ENCODE measurements around the gene STON2.
"Not testable (repeated sequence)": the region's sequence is repeated elsewhere in the genome, so short reads cannot be mapped to it uniquely, and the experiment has no call there.

STON2 gene

GRCh38 chr14:81234278-81234677, 165.8 kb downstream of the STON2 start:
- no peaks in the 10 kb centered on the region for H3K36me3 Mint-ChIP-seq
- ATAC-seq (no peak), DNase-seq (ENCODE audit: low spot score in 2 of 2) (no peak)
- no peaks in the 10 kb centered on the region for H3K9me3 Mint-ChIP-seq
- no peak overlapping the region for H3K27ac Mint-ChIP-seq
- peaks cover 6% of the 10 kb centered on the region for H3K4me1 Mint-ChIP-seq
- H3K4me3 Mint-ChIP-seq: no peak overlapping the region

DNA sequence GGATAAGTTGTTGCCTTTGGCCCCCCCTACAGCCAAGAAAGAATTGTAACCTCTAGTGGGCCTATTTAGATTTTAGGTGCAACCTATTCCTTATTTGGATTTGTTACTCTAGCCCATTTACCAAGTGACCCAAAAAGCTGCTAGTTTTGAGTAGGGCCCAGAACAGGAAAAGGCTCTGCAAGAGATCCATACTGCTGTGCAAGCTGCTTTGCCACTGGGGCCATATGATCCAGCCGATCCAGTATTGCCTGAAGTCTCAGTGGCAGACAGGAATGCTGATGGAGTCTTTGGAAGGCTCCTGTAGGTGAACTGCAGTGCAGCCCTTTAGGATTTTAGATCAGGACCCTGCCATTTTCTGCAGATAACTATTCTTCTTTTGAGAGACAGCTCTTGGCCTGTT, 166.5 kb downstream of the STON2 start:
- Mint-ChIP-seq H3K36me3 (no peaks in the 10 kb centered on the region), H3K9me3 (no peaks in the 10 kb centered on the region), H3K4me3 (no peak overlapping the region), H3K4me1 (peaks cover 6% of the 10 kb centered on the region), H3K27ac (no peak overlapping the region)
- no peak for ATAC-seq
- DNase-seq (ENCODE audit: low spot score in 2 of 2): no peak

DNA sequence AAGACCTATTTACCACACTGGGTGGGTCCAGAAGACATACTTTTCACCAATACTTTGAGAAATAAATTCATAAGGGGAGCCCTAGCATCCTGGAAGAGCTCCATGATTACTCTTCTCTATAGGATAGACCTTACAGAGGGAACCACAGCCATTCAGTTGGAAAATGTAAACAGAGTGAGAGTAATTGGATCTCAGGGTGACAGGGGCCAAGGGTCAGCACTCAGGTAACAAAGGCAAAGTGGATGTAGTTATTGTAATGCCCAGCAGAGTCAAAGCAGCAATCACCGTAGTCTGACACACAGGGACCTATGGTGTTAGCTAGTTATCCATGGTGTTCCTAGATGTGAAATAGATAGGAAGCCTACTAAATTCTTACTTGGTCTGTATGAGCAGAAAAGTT, 168.6 kb downstream of the STON2 start:
- ATAC-seq: no peak
- DNase-seq (ENCODE audit: low spot score in 2 of 2): no peak
- Mint-ChIP-seq H3K9me3 (no peaks in the 10 kb centered on the region), H3K4me3 (no peak overlapping the region), H3K4me1 (peaks cover 6% of the 10 kb centered on the region), H3K36me3 (no peaks in the 10 kb centered on the region), H3K27ac (no peak overlapping the region)

DNA sequence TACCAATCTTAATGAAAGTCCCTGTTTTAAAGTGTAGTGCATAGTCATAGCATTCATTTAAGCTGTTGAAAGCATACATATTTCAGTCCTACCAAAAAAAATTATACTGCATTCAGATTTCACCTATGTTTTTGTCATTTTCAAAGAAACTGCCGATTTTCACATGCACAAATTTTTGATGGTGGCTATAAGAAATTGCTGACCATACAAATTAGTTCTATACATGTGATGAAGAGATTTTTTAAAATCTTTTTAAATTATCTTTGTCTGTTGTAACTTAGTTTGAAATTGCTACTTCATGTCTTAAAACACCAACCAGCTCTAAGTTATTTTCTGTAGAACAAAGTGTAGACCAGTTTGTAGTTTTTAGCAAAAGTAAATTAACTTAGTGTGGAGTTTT, 175.9 kb downstream of the STON2 start:
- ATAC-seq (no peak), DNase-seq (ENCODE audit: low spot score in 2 of 2) (no peak)
- Mint-ChIP-seq H3K4me3 (no peak overlapping the region), H3K9me3 (no peaks in the 10 kb centered on the region), H3K27ac (no peak overlapping the region), H3K4me1 (peaks cover 4% of the 10 kb centered on the region), H3K36me3 (peaks cover 24% of the 10 kb centered on the region)

- DNase-seq (ENCODE audit: low spot score in 2 of 2); H3K4me1 Mint-ChIP-seq; ATAC-seq; H3K4me3 Mint-ChIP-seq; H3K9me3 Mint-ChIP-seq; H3K27ac Mint-ChIP-seq: not testable (repeated sequence)
- peaks cover 27% of the 10 kb centered on the region for H3K36me3 Mint-ChIP-seq
Observed at GRCh38 chr14:81223788-81224187, 176.3 kb downstream of the STON2 start.

DNA sequence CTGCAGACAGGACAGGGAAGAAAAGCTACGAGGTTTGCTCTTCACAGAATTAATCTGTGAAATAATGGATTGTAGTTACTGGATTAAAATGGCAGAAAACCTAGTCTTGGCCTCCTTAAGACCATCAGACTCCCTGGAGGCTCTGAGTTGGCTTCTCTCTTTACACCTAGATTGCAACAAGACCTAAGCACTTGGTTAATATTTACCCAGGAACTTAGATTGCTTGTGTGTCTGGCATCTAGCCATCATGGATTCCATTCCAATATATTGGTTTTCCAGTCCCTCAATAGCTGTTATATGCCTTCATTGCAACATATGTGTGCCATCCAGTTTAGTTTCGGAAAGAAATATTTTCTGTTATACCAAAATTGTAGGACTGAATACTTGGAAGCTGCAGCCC, 177.4 kb downstream of the STON2 start:
- H3K4me1 Mint-ChIP-seq: peaks cover 9% of the 10 kb centered on the region
- H3K9me3 Mint-ChIP-seq: no peaks in the 10 kb centered on the region
- H3K27ac Mint-ChIP-seq: no peak overlapping the region
- H3K4me3 Mint-ChIP-seq: no peak overlapping the region
- ATAC-seq (no peak), DNase-seq (ENCODE audit: low spot score in 2 of 2) (no peak)
- H3K36me3 Mint-ChIP-seq: peaks cover 32% of the 10 kb centered on the region

DNA sequence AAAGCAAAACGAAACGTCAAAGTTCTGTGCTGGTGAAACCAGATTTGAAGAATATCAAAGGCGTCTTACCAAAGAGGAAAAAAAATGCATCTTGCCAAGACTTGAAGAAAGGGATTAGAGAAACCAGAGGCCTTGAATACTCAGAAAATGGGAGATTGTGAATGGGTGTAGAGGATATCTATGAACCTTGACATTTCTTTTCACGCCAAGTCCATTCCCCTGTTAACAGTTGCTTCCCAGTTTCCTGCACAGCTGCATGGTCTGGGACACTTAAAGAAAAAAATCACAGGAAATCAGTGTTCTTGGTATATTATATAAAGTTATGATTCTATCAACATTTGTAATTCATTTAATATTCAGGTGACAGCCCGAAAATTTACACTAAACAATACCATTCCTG, 178.0 kb downstream of the STON2 start:
- Mint-ChIP-seq H3K4me1 (peaks cover 15% of the 10 kb centered on the region), H3K4me3 (peak overlapping the region; percentile 95), H3K36me3 (peaks cover 38% of the 10 kb centered on the region), H3K27ac (peak overlapping the region; percentile 99), H3K9me3 (no peaks in the 10 kb centered on the region)
- ATAC-seq (no peak), DNase-seq (ENCODE audit: low spot score in 2 of 2) (no peak)

GRCh38 chr14:81221579-81222102, 178.5 kb downstream of the STON2 start:
- peak overlapping the region; percentile 99 for H3K27ac Mint-ChIP-seq
- H3K4me1 Mint-ChIP-seq: peaks cover 19% of the 10 kb centered on the region
- no peak for ATAC-seq
- H3K9me3 Mint-ChIP-seq: no peaks in the 10 kb centered on the region
- H3K36me3 Mint-ChIP-seq: peaks cover 42% of the 10 kb centered on the region
- DNase-seq (ENCODE audit: low spot score in 2 of 2): no peak
- peak overlapping the region; percentile 95 for H3K4me3 Mint-ChIP-seq

GRCh38 chr14:81220830-81221578, 179.1 kb downstream of the STON2 start, which contains the start of gene GTF2A1:
GTF2A1 (minus strand) TSS chr14:81220959; CDS start chr14:81220518, 441 bp downstream.
- peak within 1 kb of the TSS; percentile 95 for H3K4me3 Mint-ChIP-seq
- DNase-seq (ENCODE audit: low spot score in 2 of 2) (peak; percentile 88 to 98), ATAC-seq (peak; percentile 86)
- no peaks in the 10 kb centered on the region for H3K9me3 Mint-ChIP-seq
- H3K36me3 Mint-ChIP-seq: peaks cover 48% of the 10 kb centered on the region
- peaks cover 26% of the 10 kb centered on the region for H3K4me1 Mint-ChIP-seq
- peak within 1 kb of the TSS; percentile 99 for H3K27ac Mint-ChIP-seq

GRCh38 chr14:81220580-81220829, 179.6 kb downstream of the STON2 start:
- Mint-ChIP-seq H3K4me1 (peaks cover 26% of the 10 kb centered on the region), H3K27ac (peak overlapping the region; percentile 99), H3K4me3 (peak overlapping the region; percentile 95), H3K36me3 (peaks cover 53% of the 10 kb centered on the region), H3K9me3 (no peaks in the 10 kb centered on the region)
- no peak for DNase-seq (ENCODE audit: low spot score in 2 of 2)
- ATAC-seq: no peak

DNA sequence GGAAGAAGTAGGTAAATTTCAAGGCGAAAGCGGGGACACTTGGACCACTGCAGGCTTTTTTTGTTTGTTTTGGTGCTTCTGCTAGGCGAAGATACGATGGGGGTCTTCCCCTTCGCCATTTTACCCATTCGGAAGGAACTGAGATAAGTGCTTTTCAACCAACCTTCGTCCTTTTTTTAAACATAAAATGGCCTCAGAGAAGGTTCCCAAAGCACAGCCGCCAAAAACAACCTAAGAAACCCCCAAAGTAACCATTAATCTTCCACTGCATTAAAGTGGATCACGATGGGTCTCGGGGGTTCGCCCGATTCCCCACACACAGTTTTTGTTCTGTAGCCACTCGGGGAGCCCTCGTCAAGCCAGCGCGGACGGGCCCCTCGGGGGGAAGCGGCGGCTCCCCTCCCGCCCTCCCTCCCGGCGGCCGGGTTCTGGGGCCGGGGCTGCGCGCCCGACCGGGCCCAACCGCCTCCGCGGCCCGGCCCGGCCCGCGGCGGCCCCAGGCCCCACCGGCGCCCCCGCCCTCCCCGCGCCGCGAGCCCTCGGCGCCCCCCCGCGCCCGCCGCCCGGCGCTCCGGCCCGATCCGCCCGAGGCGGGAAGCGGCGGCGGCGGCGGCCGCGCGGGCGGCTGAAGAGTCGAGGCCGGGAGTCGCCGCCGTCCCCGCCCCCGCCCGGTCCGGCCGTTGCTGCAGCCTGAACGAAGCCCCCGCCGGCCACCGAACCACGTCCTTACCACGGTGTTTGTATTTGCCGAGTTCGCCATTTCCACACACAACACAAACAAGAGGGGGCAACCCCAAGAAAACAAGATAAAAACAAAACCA, 180.2 kb downstream of the STON2 start:
- H3K36me3 Mint-ChIP-seq: peaks cover 58% of the 10 kb centered on the region
- no peak for ATAC-seq
- H3K27ac Mint-ChIP-seq: peak overlapping the region; percentile 99
- peak overlapping the region; percentile 95 for H3K4me3 Mint-ChIP-seq
- H3K9me3 Mint-ChIP-seq: no peaks in the 10 kb centered on the region
- DNase-seq (ENCODE audit: low spot score in 2 of 2): peak; percentile 25 to 78
- H3K4me1 Mint-ChIP-seq: peaks cover 26% of the 10 kb centered on the region

- DNase-seq (ENCODE audit: low spot score in 2 of 2) (peak; percentile 67 to 94), ATAC-seq (peak; percentile 79)
- peak overlapping the region; percentile 99 for H3K27ac Mint-ChIP-seq
- H3K4me3 Mint-ChIP-seq: peak overlapping the region; percentile 95
- H3K36me3 Mint-ChIP-seq: peaks cover 65% of the 10 kb centered on the region
- H3K9me3 Mint-ChIP-seq: no peaks in the 10 kb centered on the region
- peaks cover 26% of the 10 kb centered on the region for H3K4me1 Mint-ChIP-seq
Observed at GRCh38 chr14:81219210-81219758, 180.8 kb downstream of the STON2 start.

DNA sequence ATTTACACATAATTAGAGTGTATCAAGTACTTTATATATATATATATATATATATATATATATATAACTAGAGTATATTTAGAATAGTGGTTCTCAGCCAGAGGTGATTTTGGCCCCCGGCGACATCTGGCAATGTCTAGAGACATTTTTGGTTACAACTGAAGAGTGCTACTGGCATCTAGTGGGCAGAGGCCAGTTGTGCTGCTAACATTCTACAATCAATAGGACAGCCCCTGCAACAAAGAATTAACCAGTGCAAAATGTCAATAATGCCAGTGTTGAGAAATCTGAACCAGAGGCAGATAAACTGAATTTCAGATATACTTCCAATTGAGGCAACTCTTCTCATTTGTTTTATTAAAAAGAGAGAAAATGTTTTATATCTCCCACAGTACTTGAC, 188.3 kb downstream of the STON2 start:
- H3K4me3 Mint-ChIP-seq: no peak overlapping the region
- H3K36me3 Mint-ChIP-seq: peaks cover 93% of the 10 kb centered on the region
- peak overlapping the region; percentile 69 for H3K27ac Mint-ChIP-seq

More for the DNA sequence above, 188.3 kb downstream of the STON2 start:
- Mint-ChIP-seq H3K4me1 (peaks cover 41% of the 10 kb centered on the region), H3K9me3 (no peaks in the 10 kb centered on the region)
- DNase-seq (ENCODE audit: low spot score in 2 of 2) (no peak), ATAC-seq (peak; percentile 48)
